Activated naive CD4-positive, alpha-beta T cell treated with anti-CD3 and anti-CD28 coated beads, Interleukin-2, amount 50 U/mL, for 24 hours (primary cell): ENCODE results near the gene PRICKLE4.
"Not testable (repeated sequence)": the region's sequence is repeated elsewhere in the genome, so short reads cannot be mapped to it uniquely, and the experiment has no call there.

Experiments used
- H3K27ac Mint-ChIP-seq: one replicate; pipeline ENCODE4 v1.8.0; 2021; ENCODE audit warnings: mild to moderate bottlenecking, mixed read lengths
- H3K27me3 Mint-ChIP-seq: one replicate; pipeline ENCODE4 v1.8.0; 2021; ENCODE audit warnings: mixed read lengths
- H3K36me3 Mint-ChIP-seq: one replicate; pipeline ENCODE4 v1.8.0; 2021; ENCODE audit warnings: mixed read lengths
- H3K4me1 Mint-ChIP-seq: one replicate; pipeline ENCODE4 v1.8.0; 2021; ENCODE audit warnings: mixed read lengths
- H3K4me3 Mint-ChIP-seq: one replicate; pipeline ENCODE4 v1.8.0; 2021; ENCODE audit warnings: mild to moderate bottlenecking, mixed read lengths
- H3K9me3 Mint-ChIP-seq: one replicate; pipeline ENCODE4 v1.8.0; 2021; ENCODE audit warnings: mixed read lengths

PRICKLE4 gene

GRCh38 chr6:41798901-41799558, 18.4 kb downstream of the PRICKLE4 start:
- Mint-ChIP-seq H3K27ac (no peak overlapping the region), H3K9me3 (no peaks in the 10 kb centered on the region), H3K27me3 (no peaks in the 10 kb centered on the region), H3K36me3 (peaks cover 2% of the 10 kb centered on the region), H3K4me3 (no peak overlapping the region), H3K4me1 (no peaks in the 10 kb centered on the region)

DNA sequence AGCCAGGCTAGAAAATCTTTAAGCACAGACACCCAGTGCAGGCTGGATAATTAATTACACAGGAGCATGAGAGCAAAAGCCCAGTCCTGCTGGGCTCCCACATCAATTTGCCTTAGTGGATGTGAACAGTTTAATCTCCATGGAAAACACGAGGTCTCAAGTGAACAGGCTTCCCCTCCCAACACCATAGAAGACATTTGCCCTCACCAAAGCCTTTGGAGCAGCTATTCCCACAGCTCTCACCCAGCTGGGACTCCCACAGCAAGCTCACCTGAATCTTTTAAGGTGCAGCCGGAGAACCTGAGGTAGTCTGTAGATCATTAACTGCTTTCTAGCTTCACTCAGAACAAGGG, 19.0 kb downstream of the PRICKLE4 start:
- H3K36me3 Mint-ChIP-seq: peaks cover 2% of the 10 kb centered on the region
- H3K4me3 Mint-ChIP-seq: no peak overlapping the region

GRCh38 chr6:41801380-41801779, 20.8 kb downstream of the PRICKLE4 start:
- no peak overlapping the region for H3K4me3 Mint-ChIP-seq
- no peaks in the 10 kb centered on the region for H3K4me1 Mint-ChIP-seq
- H3K27me3 Mint-ChIP-seq: no peaks in the 10 kb centered on the region
- H3K27ac Mint-ChIP-seq: no peak overlapping the region
- H3K9me3 Mint-ChIP-seq: no peaks in the 10 kb centered on the region
- peaks cover 2% of the 10 kb centered on the region for H3K36me3 Mint-ChIP-seq

More for the DNA sequence above, 19.0 kb downstream of the PRICKLE4 start:
- no peaks in the 10 kb centered on the region for H3K9me3 Mint-ChIP-seq
- no peaks in the 10 kb centered on the region for H3K27me3 Mint-ChIP-seq
- no peaks in the 10 kb centered on the region for H3K4me1 Mint-ChIP-seq
- no peak overlapping the region for H3K27ac Mint-ChIP-seq

DNA sequence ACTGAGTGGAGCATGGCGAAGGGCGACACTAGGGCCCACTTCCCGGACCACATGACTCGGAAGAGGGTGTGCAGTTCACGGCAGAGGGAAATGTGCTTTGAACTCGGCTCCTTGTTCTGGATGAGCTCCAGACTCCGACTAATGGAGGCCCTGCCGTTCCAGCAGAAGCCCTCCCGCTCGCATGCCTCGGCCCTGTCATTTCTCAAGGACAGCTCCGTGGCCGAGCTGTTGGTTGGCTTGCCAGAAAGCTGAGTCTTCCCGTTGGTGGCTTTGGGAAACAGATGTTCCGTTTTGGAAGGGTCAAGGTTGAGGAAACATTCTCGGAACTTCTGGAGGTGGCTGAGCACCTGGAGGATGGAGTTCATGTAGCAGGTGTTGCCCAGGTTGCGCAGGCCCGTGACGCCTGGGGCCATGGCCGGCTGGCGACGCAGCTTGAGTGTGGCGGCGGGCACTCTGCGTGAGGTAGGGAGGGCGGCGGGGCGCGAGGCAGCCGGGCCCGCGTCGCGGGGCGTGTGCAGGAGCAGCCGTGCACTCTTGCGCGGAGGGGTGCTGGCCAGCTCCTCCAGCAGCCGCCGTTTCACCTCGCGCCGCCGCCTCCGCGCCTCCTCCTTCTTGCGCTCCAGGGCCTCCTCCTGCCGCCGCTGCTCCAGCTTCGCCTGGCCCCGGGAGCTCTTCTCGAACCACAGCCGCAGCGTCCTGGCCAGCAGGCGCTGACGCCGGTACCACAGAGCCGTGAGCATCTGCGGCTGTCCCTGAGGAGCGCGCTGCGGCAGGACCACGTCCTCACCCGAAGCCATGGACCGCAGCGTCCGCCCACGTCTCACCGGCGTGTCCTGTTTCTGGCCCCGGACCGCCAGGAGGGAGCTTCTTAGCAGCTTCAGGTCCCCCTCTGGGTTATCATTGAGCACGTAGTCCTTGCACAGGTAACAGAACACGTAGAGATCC, 25.5 kb downstream of the PRICKLE4 start:
- no peak overlapping the region for H3K4me3 Mint-ChIP-seq
- H3K9me3 Mint-ChIP-seq: no peaks in the 10 kb centered on the region
- no peaks in the 10 kb centered on the region for H3K4me1 Mint-ChIP-seq
- H3K27me3 Mint-ChIP-seq: no peaks in the 10 kb centered on the region
- no peak overlapping the region for H3K27ac Mint-ChIP-seq
- no peaks in the 10 kb centered on the region for H3K36me3 Mint-ChIP-seq

DNA sequence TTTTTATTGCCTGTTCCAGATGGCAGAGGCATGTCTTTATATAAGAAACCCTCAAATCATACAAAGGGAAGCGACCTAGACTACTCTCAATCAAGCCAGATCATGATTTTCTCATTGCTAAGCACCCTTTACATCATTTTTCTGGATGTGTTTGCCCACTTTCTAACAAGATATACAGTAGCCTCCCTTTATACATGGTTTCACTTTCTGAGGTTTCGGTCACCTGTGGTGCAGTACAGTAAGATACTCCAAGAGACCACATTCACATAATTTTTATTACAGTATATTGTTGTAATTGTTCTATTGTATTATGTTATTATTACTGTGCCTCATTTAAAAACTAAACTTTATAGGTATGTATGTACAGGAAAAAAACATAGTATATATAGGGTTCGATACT, 30.5 kb downstream of the PRICKLE4 start:
- Mint-ChIP-seq H3K4me3 (no peak overlapping the region), H3K4me1 (no peaks in the 10 kb centered on the region), H3K36me3 (no peaks in the 10 kb centered on the region), H3K9me3 (no peaks in the 10 kb centered on the region), H3K27me3 (no peaks in the 10 kb centered on the region), H3K27ac (no peak overlapping the region)

GRCh38 chr6:41811946-41812345, 31.4 kb downstream of the PRICKLE4 start:
- H3K27me3 Mint-ChIP-seq, H3K36me3 Mint-ChIP-seq, H3K27ac Mint-ChIP-seq, H3K4me1 Mint-ChIP-seq, H3K4me3 Mint-ChIP-seq, H3K9me3 Mint-ChIP-seq: not testable (repeated sequence)

DNA sequence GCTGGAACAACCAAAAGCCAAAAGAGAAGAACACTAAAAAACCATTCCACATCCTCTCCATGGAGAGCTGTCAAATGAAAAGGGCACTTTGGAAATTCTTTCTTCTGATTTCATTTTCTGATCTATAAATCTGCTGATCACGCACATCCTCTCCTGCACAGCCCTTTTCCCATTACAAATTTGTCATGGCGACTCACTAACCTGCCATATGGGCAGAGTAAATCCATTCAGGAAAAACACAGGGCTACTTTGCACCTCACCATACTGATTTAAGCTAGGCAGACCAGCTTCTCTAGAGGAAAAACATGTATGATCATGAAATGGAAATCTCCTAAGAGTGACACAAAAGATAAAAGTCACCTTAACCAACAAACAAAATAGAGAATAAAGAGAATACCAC, 32.9 kb downstream of the PRICKLE4 start:
- no peaks in the 10 kb centered on the region for H3K36me3 Mint-ChIP-seq
- no peak overlapping the region for H3K4me3 Mint-ChIP-seq
- H3K27ac Mint-ChIP-seq: no peak overlapping the region
- no peaks in the 10 kb centered on the region for H3K9me3 Mint-ChIP-seq
- no peaks in the 10 kb centered on the region for H3K4me1 Mint-ChIP-seq
- no peaks in the 10 kb centered on the region for H3K27me3 Mint-ChIP-seq

DNA sequence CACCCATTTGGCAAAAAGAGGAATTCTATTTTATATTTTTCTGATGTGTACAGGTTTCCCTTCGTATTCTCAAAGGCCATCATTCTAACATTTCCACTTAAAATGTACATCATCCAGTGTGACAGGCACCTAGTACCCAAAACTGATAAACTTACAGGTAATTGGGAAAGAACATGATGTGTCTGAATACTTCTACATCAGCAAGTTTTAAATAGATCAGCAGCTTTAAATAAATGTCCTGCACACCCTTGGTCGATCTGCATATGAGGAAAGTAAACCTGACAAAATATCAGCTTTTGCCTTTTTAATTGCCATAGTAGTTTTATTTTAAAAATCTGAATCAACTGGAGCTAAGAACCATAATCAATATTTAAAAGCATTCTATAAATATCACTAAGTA, 33.4 kb downstream of the PRICKLE4 start:
- no peak overlapping the region for H3K4me3 Mint-ChIP-seq
- H3K4me1 Mint-ChIP-seq: no peaks in the 10 kb centered on the region
- no peaks in the 10 kb centered on the region for H3K27me3 Mint-ChIP-seq
- H3K27ac Mint-ChIP-seq: no peak overlapping the region
- H3K9me3 Mint-ChIP-seq: no peaks in the 10 kb centered on the region
- no peaks in the 10 kb centered on the region for H3K36me3 Mint-ChIP-seq

DNA sequence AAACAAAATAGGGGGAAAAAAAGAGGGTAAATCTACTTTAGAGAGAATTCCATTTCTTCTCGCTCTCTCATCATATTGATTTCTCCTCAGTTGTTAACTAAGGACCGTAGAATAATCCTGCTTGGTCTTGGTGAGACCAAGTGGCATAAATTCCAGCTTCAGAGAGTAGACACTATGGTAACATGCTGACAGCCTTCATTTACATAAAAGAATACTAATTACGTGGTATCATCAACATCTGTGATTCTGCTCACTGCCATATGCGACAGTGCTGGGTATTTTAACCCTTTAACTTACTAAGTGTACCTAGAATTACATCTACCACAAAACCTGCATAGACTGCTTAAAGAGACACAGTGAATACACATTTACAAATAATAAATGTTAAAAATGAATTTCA, 34.0 kb downstream of the PRICKLE4 start:
- Mint-ChIP-seq H3K27ac (no peak overlapping the region), H3K4me3 (no peak overlapping the region), H3K9me3 (no peaks in the 10 kb centered on the region), H3K36me3 (no peaks in the 10 kb centered on the region), H3K4me1 (no peaks in the 10 kb centered on the region), H3K27me3 (no peaks in the 10 kb centered on the region)

- H3K36me3 Mint-ChIP-seq: no peaks in the 10 kb centered on the region
- no peaks in the 10 kb centered on the region for H3K4me1 Mint-ChIP-seq
- no peak overlapping the region for H3K4me3 Mint-ChIP-seq
- H3K27ac Mint-ChIP-seq: no peak overlapping the region
- H3K9me3 Mint-ChIP-seq: no peaks in the 10 kb centered on the region
- H3K27me3 Mint-ChIP-seq: no peaks in the 10 kb centered on the region
Measured at GRCh38 chr6:41815587-41815986, 35.0 kb downstream of the PRICKLE4 start.

DNA sequence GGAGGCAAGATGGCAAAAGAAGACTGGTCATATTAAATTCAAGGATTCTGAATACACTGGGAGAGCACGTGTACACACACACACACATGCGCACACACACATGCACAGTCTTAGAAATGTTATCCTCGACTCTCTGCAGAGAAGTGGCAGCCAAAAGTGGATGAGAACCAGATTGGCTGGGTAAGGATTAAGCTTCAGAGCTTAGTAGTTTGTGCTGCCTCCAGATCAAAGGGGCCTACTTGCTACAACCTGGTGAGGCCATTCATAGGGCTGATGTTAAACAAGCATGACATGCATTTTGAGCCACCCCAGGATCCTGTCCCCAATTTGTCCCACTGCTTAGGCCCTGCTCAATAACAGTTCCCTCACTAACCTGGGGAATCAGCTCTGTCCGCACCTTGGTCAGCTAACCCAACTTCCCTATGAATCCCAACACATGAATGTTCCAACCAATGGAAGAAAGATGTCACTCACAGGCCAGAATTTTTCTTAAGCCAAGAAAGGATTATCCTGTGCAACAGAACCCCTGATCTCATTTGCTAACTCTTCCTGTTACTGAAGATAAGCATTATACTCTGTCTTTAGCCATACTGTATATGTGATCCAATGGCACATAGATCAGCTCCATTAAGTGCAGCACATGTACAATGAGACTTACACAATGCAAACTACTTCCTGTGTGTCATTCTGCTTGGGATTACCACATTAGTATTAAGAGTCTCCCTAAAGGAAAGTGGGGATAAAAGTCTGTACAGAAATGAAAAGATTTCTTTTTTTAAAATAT, 37.9 kb downstream of the PRICKLE4 start:
- no peak overlapping the region for H3K27ac Mint-ChIP-seq
- H3K9me3 Mint-ChIP-seq: no peaks in the 10 kb centered on the region
- no peak overlapping the region for H3K4me3 Mint-ChIP-seq
- H3K4me1 Mint-ChIP-seq: no peaks in the 10 kb centered on the region
- no peaks in the 10 kb centered on the region for H3K36me3 Mint-ChIP-seq
- H3K27me3 Mint-ChIP-seq: no peaks in the 10 kb centered on the region

GRCh38 chr6:41821266-41821665, 40.7 kb downstream of the PRICKLE4 start:
- Mint-ChIP-seq H3K4me3 (no peak overlapping the region), H3K4me1 (no peaks in the 10 kb centered on the region), H3K9me3 (no peaks in the 10 kb centered on the region), H3K36me3 (no peaks in the 10 kb centered on the region), H3K27me3 (no peaks in the 10 kb centered on the region), H3K27ac (no peak overlapping the region)

GRCh38 chr6:41822021-41822420, 41.4 kb downstream of the PRICKLE4 start:
- H3K4me3 Mint-ChIP-seq: no peak overlapping the region
- no peaks in the 10 kb centered on the region for H3K9me3 Mint-ChIP-seq
- no peak overlapping the region for H3K27ac Mint-ChIP-seq

GRCh38 chr6:41823178-41823577, 42.6 kb downstream of the PRICKLE4 start:
- no peak overlapping the region for H3K27ac Mint-ChIP-seq
- no peaks in the 10 kb centered on the region for H3K27me3 Mint-ChIP-seq
- no peaks in the 10 kb centered on the region for H3K9me3 Mint-ChIP-seq
- H3K4me1 Mint-ChIP-seq: no peaks in the 10 kb centered on the region
- no peaks in the 10 kb centered on the region for H3K36me3 Mint-ChIP-seq
- H3K4me3 Mint-ChIP-seq: no peak overlapping the region

More at GRCh38 chr6:41822021-41822420, 41.4 kb downstream of the PRICKLE4 start:
- H3K36me3 Mint-ChIP-seq: no peaks in the 10 kb centered on the region
- H3K27me3 Mint-ChIP-seq: no peaks in the 10 kb centered on the region
- no peaks in the 10 kb centered on the region for H3K4me1 Mint-ChIP-seq

DNA sequence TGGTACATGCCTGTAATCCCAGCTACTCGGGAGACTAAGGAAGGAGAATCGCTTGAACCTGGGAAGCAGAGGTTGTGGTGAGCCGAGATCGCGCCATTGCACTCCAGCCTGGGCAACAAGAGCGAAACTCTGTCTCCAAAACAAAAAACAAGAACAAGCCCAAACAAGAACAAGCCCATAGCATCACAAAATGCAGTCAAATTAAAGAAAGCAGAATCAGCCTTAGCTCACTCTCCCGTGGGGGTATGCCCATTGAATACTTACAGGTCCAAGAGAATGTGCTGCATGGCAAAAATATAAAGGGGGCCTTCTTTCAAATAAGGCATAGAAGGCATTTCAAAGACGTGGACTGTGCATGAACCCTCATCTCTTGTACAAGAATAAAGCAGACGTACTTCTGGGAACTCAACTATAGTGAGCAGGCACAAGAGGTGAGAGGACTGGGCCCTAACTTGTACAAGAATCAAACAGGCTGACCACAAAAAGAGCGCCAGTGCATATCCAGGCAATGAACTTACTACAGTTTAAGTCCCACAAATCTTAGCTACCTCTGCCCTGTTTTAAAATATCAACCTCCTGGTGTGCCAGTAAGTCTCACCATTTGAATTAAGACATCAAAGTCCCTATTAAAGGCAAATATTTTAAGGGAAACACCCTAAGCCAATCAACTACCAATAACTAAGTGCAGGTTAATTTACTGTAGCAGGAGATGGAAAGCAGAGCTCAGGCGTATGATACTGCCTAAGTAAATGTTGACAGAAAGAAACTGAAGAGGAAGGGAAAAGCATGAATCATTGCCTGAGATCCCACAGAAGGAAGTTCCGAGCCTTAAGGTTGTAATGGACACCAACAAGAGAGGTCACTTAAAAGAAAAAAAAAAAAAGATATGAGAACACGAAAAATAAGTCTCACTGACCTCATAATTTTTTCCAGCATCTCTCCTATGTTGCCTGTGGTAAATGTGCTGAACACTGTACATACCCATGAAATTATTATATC, 44.3 kb downstream of the PRICKLE4 start:
- Mint-ChIP-seq H3K27me3 (no peaks in the 10 kb centered on the region), H3K27ac (no peak overlapping the region), H3K9me3 (no peaks in the 10 kb centered on the region), H3K4me1 (no peaks in the 10 kb centered on the region), H3K4me3 (no peak overlapping the region), H3K36me3 (no peaks in the 10 kb centered on the region)
